HFFc6 (cell line): Measurements from ENCODE around the gene RNF207. TPM values are rescaled to one million over a fixed set of nuclear protein-coding genes. Genes with fewer than 3 reads are reported as not detected.

Experiments
- DNase-seq: peaks from one replicate; pipeline ENCODE4 v3.0.0-alpha.2; 2018
- H3K27ac Mint-ChIP-seq: 2 replicates; pipeline ENCODE4 v1.8.0; 2020; ENCODE audit warnings: mild to moderate bottlenecking, mixed read lengths
- H3K27me3 Mint-ChIP-seq: 2 replicates; pipeline ENCODE4 v1.8.0; 2021; ENCODE audit warnings: mild to moderate bottlenecking, moderate library complexity, mixed read lengths; ENCODE audit not compliant: insufficient read depth
- H3K36me3 Mint-ChIP-seq: 2 replicates; pipeline ENCODE4 v1.8.0; 2021; ENCODE audit warnings: low read depth, mixed read lengths
- H3K4me1 Mint-ChIP-seq: 2 replicates; pipeline ENCODE4 v1.8.0; 2020; ENCODE audit warnings: low read depth, mixed read lengths
- H3K4me3 Mint-ChIP-seq: 2 replicates; pipeline ENCODE4 v1.8.0; 2020; ENCODE audit warnings: mild to moderate bottlenecking, moderate library complexity, mixed read lengths
- H3K9me3 Mint-ChIP-seq: 2 replicates; pipeline ENCODE4 v1.8.0; 2020; ENCODE audit warnings: mild to moderate bottlenecking, mixed read lengths
- total RNA-seq, 6 experiments: library from RNA; stranded (reverse); fragmentation: NEBNext Ultra II Directional; extraction: Animal tissue kit (Norgen Biotek cat#: 25700); gene quantifications; 2 replicates in 1 of 6; 3 replicates in 5 of 6; pipeline ENCODE4 v1.2.3, GENCODE V29; 2021
- TF ChIP-seq, protein P1 (sequence below): fragments of 200-600 bp; sonication (generic); IDR thresholded peaks from 2 replicates; pipeline ENCODE4 v1.5.0; 2021; ENCODE audit warnings: antibody characterized with exemption, mild to moderate bottlenecking

Gene RNF207
- total RNA-seq, 6 experiments from 2014 or later = 2.0 to 5.2 (median 2.9) TPM

DNA sequence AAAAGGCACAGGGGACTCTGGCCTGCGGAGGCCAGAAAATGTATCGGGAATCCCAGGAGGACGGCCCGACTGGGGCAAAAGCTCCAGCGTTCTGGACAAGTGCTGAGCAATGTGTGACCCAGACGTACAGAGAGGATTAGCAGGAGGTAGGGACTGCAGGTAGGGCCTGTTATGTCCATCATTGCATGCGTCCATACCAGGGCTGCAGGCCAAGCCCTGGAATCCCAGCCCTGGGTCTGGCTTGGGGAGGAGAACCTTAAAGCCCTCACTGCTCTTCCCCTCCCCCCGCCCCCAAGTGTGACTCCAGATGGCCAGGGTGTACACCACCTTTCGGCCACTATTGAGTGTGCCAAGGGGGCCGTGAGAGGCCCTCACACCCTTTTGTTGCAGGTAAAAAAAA, 2.0 kb downstream of the RNF207 start:
- Mint-ChIP-seq H3K4me3 (no peak overlapping the region), H3K36me3 (no peaks in the 10 kb centered on the region), H3K4me1 (no peaks in the 10 kb centered on the region), H3K9me3 (no peaks in the 10 kb centered on the region), H3K27ac (no peak overlapping the region), H3K27me3 (peaks cover 1% of the 10 kb centered on the region; the same call in 1 of the 2 replicates)
- TF ChIP-seq, protein P1, sequence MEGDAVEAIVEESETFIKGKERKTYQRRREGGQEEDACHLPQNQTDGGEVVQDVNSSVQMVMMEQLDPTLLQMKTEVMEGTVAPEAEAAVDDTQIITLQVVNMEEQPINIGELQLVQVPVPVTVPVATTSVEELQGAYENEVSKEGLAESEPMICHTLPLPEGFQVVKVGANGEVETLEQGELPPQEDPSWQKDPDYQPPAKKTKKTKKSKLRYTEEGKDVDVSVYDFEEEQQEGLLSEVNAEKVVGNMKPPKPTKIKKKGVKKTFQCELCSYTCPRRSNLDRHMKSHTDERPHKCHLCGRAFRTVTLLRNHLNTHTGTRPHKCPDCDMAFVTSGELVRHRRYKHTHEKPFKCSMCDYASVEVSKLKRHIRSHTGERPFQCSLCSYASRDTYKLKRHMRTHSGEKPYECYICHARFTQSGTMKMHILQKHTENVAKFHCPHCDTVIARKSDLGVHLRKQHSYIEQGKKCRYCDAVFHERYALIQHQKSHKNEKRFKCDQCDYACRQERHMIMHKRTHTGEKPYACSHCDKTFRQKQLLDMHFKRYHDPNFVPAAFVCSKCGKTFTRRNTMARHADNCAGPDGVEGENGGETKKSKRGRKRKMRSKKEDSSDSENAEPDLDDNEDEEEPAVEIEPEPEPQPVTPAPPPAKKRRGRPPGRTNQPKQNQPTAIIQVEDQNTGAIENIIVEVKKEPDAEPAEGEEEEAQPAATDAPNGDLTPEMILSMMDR = no peak
- DNase-seq = no peak

DNA sequence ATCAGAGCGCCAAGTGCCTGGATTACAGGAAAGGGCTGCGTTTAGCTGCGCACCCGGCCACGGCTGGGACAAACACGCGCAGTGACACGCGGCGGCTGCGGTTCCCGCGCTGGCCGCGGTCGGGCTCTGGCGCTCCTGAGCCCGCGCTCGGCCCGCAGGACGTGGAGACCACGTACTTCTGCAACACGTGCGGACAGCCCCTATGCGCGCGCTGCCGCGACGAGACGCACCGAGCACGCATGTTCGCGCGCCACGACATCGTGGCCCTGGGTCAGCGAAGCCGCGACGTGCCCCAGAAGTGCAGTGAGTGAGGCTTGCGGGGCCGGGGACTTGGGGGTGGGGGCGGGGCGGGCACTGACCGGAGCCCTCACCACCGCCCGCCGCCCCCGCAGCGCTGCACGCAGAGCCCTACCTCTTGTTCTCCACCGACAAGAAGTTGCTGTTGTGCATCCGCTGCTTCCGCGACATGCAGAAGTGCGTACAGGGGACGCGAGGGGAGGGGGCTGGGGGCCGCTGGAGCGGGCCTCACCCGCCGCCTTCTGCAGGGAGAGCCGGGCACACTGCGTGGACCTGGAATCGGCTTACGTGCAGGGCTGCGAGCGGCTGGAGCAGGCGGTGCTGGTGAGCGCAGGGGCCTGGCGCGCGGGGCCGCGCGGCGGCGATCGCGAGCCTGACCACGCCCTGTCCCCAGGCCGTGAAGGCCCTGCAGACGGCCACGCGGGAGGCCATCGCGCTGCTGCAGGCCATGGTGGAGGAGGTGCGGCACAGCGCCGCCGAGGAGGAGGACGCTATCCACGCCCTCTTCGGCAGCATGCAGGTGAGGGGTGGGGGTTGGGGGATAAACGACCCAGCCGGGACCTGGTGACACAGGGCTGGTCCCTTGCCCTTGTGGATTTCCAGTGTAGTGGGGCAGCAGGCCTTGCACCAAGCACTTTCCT, 3.1 kb downstream of the RNF207 start:
- no peak overlapping the region for H3K4me3 Mint-ChIP-seq
- no peak overlapping the region for H3K27ac Mint-ChIP-seq
- TF ChIP-seq, protein P1 = peak; percentile 27
- peak; percentile 23 for DNase-seq
- H3K36me3 Mint-ChIP-seq = no peaks in the 10 kb centered on the region
- no peaks in the 10 kb centered on the region for H3K9me3 Mint-ChIP-seq
- peaks cover 1% of the 10 kb centered on the region; the same call in 1 of the 2 replicates for H3K27me3 Mint-ChIP-seq
- no peaks in the 10 kb centered on the region for H3K4me1 Mint-ChIP-seq

DNA sequence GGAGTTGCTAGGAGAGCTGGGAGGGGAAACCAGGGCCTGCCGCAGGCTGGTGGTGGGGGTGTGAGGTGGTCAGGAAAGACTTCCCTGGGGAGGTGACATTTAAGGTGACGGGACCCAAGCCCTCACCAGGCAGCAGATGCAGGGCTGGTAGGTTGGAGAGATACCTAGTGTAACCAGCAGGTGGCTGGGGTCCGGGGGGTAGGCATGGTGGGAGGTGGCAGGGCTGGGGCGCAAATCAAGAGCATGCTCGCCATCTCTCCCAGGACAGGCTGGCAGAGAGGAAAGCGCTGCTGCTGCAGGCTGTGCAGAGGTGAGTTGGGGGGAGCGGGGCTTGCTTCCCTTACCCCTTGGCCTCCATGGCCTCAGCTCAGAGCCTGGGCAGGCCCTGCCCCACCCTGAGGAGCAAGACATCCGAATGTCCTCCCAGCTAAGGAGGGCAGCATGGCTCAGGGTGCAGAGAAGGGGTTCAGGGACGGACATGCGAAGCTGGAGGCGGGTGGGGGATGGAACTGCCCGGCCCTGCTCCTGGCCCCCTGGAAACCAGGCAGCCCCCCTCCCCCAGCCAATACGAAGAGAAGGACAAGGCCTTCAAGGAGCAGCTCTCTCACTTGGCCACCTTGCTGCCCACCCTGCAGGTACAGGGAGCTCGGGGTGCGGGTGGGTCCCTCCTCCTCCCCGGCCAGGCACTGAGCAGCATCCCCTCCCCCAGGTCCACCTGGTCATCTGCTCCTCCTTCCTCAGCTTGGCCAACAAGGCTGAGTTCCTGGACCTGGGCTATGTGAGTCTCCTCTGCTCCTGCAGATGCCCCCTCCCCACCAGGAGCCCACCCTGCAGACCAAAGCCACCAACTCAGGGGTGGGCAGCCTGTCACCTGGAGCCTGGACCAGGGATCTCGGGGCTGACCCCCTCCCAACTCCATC, 4.0 kb downstream of the RNF207 start:
- no peaks in the 10 kb centered on the region; the same call in 1 of the 2 replicates for H3K9me3 Mint-ChIP-seq
- TF ChIP-seq, protein P1 = peak; percentile 33
- no peak overlapping the region for H3K27ac Mint-ChIP-seq
- no peak for DNase-seq
- no peak overlapping the region for H3K4me3 Mint-ChIP-seq
- no peaks in the 10 kb centered on the region for H3K36me3 Mint-ChIP-seq
- no peaks in the 10 kb centered on the region for H3K4me1 Mint-ChIP-seq
- peaks cover 1% of the 10 kb centered on the region; the same call in 1 of the 2 replicates for H3K27me3 Mint-ChIP-seq

DNA sequence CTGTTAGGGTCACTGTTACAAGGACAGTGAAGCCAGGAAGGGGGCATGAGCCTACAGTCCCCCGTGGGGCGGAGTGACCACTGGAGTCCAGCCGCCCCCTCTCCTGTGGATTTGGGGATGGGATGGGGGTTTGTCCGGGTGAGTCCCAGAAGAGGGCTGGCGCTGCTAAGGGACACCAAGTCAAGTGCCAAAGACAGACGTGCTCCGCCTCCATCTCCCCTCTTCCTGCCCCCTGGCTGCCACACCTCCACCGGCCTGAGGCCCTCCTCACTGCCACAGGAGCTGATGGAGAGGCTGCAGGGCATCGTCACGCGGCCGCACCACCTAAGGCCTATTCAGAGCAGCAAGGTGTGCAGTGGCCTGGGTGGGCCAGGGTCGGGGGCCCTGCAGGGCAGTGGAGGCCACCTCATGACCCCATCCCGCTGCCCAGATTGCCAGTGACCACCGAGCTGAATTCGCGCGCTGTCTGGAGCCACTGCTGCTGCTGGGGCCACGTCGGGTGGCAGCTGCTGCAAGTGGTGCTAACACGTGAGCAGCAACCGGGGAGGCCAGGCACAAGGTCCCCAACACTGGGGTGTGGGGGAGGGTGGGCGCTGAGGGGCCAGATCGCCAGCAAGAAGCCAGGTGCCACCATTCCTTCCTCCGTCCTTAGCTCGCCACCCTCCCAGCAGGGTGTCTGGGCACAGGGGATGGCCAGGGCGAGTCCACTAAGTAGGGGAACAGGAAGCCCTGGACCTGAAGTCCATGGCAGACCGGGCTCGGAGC, 4.9 kb downstream of the RNF207 start:
- Mint-ChIP-seq H3K27me3 (peaks cover 1% of the 10 kb centered on the region; the same call in 1 of the 2 replicates), H3K36me3 (no peaks in the 10 kb centered on the region), H3K4me3 (no peak overlapping the region), H3K27ac (no peak overlapping the region), H3K9me3 (no peaks in the 10 kb centered on the region; the same call in 1 of the 2 replicates), H3K4me1 (no peaks in the 10 kb centered on the region)
- TF ChIP-seq, protein P1 = no peak
- DNase-seq = no peak

DNA sequence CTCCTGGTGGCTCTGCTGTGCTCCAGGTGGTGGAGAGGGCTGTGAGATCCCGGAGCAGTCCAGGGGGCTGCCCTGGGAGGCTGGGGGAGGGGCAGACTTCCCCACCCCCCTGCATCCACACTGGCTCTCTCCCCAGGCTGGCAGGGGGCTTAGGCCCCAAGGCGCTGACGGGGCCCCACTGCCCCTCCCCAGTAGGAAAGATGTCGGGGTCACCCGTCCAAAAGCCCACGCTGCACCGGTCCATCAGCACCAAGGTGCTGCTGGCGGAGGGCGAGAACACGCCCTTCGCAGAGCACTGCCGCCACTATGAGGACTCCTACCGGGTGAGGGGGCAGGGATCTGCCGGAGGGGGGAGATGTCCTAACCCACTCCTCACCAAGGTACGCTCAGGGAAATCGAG, 5.8 kb downstream of the RNF207 start:
- TF ChIP-seq, protein P1 = no peak
- no peak for DNase-seq
- H3K27me3 Mint-ChIP-seq = peaks cover 1% of the 10 kb centered on the region; the same call in 1 of the 2 replicates
- H3K4me1 Mint-ChIP-seq = no peaks in the 10 kb centered on the region
- H3K9me3 Mint-ChIP-seq = no peaks in the 10 kb centered on the region; the same call in 1 of the 2 replicates
- no peak overlapping the region for H3K4me3 Mint-ChIP-seq
- no peaks in the 10 kb centered on the region for H3K36me3 Mint-ChIP-seq
- H3K27ac Mint-ChIP-seq = no peak overlapping the region
